ENCODE measurements around the gene CREB5. TPM values are rescaled to one million over a fixed set of nuclear protein-coding genes. Genes with fewer than 3 reads are reported as not detected.
A peak's percentile ranks its signal among the peaks of the same experiment; 100 is the strongest.

CREB5 gene
- polyA plus RNA-seq, 1 donor from 2014 or later: 1.3 TPM

DNA sequence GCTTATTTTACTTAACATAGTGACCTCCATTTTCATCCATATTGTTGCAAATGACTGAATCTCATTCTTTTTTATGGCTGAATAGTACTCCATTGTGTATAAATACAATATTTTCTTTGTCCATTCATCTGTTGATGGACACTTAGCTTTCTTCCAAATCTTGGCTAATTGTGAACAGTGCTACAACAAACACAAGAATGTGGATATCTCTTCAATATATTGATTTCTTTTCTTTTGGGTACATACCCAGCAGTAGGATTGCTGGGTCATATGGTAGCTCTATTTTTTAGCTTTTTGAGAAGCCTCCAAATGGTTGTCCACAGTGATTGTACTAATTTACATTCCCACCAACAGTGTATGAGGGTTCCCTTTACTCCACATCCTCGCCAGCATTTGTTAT lies 58.0 kb downstream of the CREB5 start:
- H3K27me3 Mint-ChIP-seq: peaks cover 11% of the 10 kb centered on the region
- no peak overlapping the region for H3K4me3 Mint-ChIP-seq
- no peaks in the 10 kb centered on the region for H3K36me3 Mint-ChIP-seq
- H3K4me1 Mint-ChIP-seq: no peaks in the 10 kb centered on the region
- peaks cover 0 to 5% (median 2%) of the 10 kb centered on the region in 3 donors for H3K9me3 Mint-ChIP-seq
- no peak overlapping the region for H3K27ac Mint-ChIP-seq

DNA sequence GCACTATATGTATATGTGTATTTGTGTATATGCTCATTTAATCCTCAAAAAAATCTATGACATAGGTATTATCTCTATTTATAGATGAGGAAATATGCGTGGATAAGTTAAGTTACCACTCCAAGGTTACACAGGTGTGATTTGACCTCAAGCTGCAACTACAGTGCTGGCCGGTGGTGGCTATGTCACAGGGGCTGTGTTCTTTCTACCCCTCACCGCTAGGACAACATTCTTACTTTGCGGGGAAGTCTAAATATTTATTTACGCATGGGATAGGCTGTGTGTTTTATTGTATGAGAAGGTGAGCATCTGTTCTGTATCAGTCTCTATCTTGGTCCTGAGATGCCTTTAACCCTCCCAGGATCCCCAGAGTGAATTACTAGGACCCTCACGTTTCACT lies 60.0 kb downstream of the CREB5 start:
- Mint-ChIP-seq H3K9me3 (peaks cover 0 to 5% (median 2%) of the 10 kb centered on the region in 3 donors), H3K27ac (no peak overlapping the region), H3K4me1 (no peaks in the 10 kb centered on the region), H3K4me3 (no peak overlapping the region), H3K36me3 (peaks cover 1% of the 10 kb centered on the region), H3K27me3 (peaks cover 11% of the 10 kb centered on the region)

DNA sequence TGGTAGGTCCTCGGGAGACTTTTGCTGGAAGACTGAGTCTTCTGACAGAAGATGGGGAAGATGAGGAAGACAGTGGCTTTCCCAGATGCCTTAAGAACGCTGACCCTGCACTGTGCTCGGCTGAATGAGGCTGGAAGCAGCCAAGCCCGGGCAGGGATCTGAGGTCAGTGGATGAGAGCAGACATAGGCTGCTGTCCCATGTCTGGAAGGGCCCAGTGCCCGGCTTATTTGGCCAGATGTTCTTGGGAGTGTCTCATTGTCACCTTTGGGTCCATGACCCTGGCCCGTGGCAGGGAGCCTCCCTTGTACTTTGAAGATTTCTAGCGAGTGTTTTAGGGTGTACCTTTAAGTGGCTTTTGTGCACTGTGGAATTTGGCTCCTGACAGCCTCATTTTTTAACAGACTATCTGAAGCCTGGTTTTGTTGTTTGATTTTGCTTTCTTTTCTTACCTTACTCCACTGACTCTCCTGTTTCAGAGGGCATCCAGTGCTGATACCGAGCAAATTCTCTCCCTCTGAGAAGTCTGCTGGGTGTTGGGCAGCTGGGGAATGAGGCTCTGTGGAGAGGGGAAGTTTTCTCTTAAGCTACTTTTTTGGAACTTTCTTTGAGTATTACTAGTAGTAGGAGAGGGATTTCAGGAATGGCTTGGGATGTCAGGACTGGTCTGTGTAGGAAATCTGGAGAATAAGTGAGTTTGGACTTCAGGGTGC lies 61.4 kb downstream of the CREB5 start:
- Mint-ChIP-seq H3K4me1 (no peaks in the 10 kb centered on the region), H3K27ac (no peak overlapping the region), H3K4me3 (no peak overlapping the region), H3K27me3 (peaks cover 8% of the 10 kb centered on the region), H3K9me3 (peaks cover 0 to 5% (median 2%) of the 10 kb centered on the region in 3 donors), H3K36me3 (peaks cover 1% of the 10 kb centered on the region)

DNA sequence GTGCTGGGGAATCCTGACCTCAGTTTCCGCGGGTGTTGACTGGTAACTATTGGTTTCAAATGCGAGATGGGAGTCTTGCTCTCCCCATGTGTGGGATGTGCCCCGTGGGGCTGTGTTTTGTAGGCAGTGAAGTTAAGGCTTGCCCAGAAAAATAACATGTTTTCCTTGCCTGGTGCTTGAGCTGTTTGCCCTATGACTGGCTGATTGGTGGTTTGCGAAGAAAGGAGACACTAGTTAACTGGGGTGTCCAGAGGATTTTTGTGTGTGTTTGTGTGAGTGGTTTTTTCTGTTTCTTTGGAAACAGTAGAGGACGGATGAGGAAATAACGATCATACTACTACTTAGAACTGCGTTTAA lies 61.9 kb downstream of the CREB5 start:
- no peak overlapping the region for H3K4me3 Mint-ChIP-seq
- peaks cover 3% of the 10 kb centered on the region for H3K36me3 Mint-ChIP-seq
- peaks cover 0 to 5% (median 2%) of the 10 kb centered on the region in 3 donors for H3K9me3 Mint-ChIP-seq
- peaks cover 0 to 1% (median 0%) of the 10 kb centered on the region in 3 donors for H3K4me1 Mint-ChIP-seq
- peaks cover 8% of the 10 kb centered on the region for H3K27me3 Mint-ChIP-seq
- H3K27ac Mint-ChIP-seq: no peak overlapping the region

DNA sequence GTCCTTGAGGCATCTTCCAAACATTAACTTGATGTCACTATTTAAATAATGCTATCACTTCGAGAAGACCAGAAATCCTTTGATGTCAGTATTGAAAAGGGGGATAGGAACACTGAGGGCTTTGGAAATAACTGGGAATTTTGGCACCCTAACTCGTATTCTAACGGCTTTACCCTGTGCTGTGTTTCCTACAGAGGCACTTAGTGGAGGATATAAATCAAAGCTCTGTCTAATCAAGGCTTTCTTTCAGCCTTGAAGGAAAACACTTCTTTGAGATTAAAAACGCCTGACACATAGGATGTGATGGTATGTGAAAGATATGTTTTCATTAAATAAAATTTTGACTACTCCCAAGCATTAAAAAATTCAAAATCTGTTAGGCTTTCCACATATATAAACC lies 62.3 kb downstream of the CREB5 start:
- peaks cover 3% of the 10 kb centered on the region for H3K36me3 Mint-ChIP-seq
- H3K4me1 Mint-ChIP-seq: peaks cover 0 to 1% (median 0%) of the 10 kb centered on the region in 3 donors
- peaks cover 10% of the 10 kb centered on the region for H3K27me3 Mint-ChIP-seq
- no peak overlapping the region for H3K4me3 Mint-ChIP-seq
- H3K27ac Mint-ChIP-seq: no peak overlapping the region
- peaks cover 0 to 5% (median 2%) of the 10 kb centered on the region in 3 donors for H3K9me3 Mint-ChIP-seq

DNA sequence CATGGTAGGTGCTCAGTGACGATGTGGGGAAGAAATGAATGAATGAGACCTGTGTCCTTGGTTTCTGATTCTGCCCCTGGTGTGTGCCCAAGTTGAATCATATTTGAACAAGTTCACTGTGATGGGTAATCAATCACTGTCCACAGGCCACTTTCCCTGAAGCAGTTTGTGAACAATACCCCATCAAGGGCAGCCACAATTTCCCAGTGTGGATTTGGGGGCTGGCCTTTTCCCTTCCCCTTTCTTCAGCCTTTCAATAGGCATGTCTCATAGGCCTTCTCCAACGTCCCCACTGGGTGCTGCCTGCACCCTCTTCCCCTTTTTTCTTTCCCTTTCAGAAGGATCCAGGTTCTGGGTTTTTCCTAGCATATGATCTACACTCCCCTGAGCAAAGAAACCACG lies 64.7 kb downstream of the CREB5 start:
- Mint-ChIP-seq H3K4me3 (no peak overlapping the region), H3K9me3 (peaks cover 0 to 2% (median 0%) of the 10 kb centered on the region in 3 donors), H3K36me3 (peaks cover 3% of the 10 kb centered on the region), H3K27ac (no peak overlapping the region), H3K27me3 (peaks cover 9% of the 10 kb centered on the region), H3K4me1 (peaks cover 4 to 5% (median 5%) of the 10 kb centered on the region in 3 donors)

DNA sequence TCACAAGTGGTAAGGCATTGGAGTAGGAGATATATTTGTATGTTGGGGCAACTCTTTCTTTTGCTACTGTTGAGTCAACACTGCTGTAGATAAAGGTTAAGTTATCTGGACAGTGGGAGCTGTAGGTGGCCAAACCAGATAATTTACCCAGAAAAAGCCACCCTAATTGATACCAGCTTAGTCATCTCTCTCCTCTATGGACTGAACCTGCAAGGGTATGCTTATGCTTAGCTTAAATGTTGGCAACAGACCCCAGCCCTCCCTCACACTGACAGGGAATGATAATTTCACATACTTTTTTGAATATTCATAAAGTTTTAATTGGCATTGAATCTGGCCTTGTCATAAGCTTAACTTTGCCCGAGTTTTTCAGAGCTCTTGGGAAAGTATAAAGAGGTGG lies 66.3 kb downstream of the CREB5 start:
- Mint-ChIP-seq H3K9me3 (peaks cover 0 to 2% (median 0%) of the 10 kb centered on the region in 3 donors), H3K4me1 (peaks cover 5% of the 10 kb centered on the region in 3 donors), H3K27me3 (peaks cover 11% of the 10 kb centered on the region), H3K36me3 (peaks cover 3% of the 10 kb centered on the region), H3K27ac (no peak overlapping the region), H3K4me3 (no peak overlapping the region)

DNA sequence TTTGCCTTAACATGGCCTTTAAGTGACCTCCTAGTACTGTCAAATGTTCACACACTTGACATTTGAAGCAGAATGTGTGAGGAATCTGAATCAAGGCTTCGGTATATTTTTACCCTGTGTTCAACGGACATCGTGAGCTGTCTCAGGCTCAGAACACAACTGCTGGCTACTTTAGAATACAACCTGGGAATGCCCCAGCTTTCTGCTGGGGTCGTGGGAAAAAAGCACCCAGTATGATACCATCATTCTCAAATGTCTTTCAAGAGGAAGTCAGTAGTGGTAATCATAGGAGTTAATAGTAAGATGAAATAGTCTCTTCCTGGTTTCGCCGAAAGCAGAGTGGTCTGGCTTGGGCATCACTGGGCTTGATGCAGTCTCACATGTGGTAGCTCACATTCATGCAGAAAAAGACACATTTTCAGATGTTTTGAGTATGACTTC lies 67.2 kb downstream of the CREB5 start:
- Mint-ChIP-seq H3K27ac (no peak overlapping the region), H3K4me1 (peaks cover 5% of the 10 kb centered on the region in 3 donors), H3K9me3 (no peaks in the 10 kb centered on the region), H3K4me3 (no peak overlapping the region), H3K27me3 (peaks cover 4% of the 10 kb centered on the region), H3K36me3 (peaks cover 3% of the 10 kb centered on the region)

DNA sequence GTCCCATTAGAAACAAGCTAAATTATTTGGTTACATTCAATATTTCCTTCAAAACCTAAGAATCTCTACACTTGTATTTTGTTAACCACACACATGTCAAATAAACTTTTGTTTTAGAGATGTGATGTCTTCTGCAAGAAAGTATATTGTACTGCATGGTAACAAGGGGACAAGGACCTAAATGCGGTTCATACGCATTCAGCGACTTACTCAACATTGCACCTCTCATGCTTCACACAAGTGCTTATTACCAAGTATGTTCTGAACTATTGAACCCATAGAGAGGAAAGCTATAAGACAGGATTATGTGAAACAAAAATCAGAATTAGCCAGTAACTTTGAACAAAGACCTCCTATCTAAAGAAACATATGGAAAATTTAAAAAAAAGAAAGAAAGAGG lies 68.3 kb downstream of the CREB5 start:
- H3K9me3 Mint-ChIP-seq: no peaks in the 10 kb centered on the region
- peaks cover 4% of the 10 kb centered on the region for H3K27me3 Mint-ChIP-seq
- no peak overlapping the region for H3K4me3 Mint-ChIP-seq
- peaks cover 3% of the 10 kb centered on the region for H3K36me3 Mint-ChIP-seq
- H3K27ac Mint-ChIP-seq: no peak overlapping the region
- peaks cover 5% of the 10 kb centered on the region in 3 donors for H3K4me1 Mint-ChIP-seq

DNA sequence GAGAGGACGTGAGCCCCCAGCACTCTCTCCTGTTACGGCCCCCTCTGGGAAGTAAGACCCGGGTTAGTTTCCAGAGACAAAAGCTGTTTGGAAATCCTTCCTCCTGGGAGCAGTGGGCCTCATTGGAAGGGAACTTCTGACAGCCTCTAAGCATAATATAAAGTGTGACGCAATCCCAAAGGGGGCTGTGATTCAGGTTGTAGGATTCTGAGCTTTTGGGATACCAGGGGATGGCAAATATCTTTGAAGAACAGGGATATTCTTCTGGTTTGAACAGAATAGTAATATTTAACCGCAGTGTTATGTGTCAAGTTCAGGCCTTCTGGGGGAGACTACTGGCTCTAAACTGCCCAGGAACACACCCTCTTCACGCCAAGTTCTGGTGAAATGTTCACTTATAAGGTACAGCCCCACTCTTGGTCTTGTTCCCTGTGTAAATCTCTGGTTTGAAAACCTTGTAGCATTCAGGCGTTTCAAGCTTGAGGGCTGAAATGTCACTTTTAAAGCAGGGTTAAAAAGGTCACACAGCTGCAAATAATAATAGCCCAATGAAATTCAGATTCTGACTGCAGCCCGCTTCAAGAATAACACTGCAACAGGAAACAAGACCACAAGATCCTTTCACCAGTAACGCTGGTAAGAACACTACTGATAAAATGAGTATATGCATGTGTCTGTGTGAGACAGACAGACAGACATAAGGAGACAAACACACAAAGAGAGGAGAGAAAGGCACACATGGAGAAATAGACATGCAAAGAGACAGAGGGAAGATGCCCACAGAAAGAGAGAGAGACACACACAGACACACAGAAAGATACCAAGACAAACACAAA lies 69.0 kb downstream of the CREB5 start:
- Mint-ChIP-seq H3K9me3 (no peaks in the 10 kb centered on the region), H3K4me1 (peaks cover 5% of the 10 kb centered on the region in 3 donors), H3K27me3 (peaks cover 4% of the 10 kb centered on the region), H3K27ac (no peak overlapping the region), H3K36me3 (peaks cover 3% of the 10 kb centered on the region), H3K4me3 (no peak overlapping the region)

DNA sequence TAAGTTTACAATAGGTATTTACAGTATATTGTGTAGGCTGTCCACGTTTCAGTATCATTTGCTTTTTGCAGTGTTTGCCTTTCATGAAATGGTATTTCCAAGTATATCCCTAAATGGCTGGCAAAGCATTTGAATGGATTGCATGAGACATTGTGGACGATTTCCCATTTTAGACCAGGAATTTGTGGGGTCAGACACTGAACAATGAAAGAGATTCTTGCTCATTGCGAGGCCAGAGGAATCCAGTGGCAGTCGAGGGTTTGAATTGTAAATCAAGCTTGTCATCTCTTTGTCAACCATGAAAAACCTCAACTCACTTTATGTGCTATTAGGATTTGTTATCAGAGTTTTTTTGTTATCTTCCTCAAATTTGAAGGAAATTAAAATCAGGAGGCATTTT lies 70.8 kb downstream of the CREB5 start:
- H3K9me3 Mint-ChIP-seq: no peaks in the 10 kb centered on the region
- H3K36me3 Mint-ChIP-seq: peaks cover 1% of the 10 kb centered on the region
- no peak overlapping the region for H3K4me3 Mint-ChIP-seq
- peaks cover 4% of the 10 kb centered on the region for H3K27me3 Mint-ChIP-seq
- H3K4me1 Mint-ChIP-seq: peaks cover 5% of the 10 kb centered on the region in 3 donors
- H3K27ac Mint-ChIP-seq: no peak overlapping the region

DNA sequence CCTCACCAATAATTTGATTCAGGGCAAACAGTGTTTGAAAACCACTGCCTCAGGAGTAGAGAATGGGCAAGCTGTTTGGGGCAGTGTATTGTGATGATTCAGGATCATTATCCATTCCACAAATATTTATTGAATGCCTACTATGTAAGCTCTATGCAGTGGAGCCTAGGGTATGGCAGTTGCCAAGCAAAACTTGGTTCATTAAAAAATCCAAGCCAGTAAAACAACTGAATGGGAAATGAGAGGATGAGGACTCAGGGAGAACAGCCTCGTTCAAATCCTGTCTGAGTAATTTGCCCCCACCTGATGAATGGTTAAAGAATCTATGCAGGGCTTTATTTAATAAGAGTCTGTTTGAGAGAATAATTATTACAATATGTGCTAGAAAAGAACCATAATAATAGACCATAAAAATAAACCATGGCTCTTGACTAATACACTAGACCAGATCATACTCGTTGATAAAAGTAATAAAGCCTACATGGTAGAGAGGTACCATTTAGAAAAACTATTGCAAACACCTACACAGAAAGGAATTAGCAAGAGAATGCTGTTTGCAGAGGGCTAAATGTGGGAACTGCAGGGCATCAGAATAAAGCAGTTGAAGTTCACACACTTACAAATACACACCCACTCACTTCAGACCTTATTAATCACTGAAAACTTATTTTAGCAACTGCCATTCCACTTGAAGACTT lies 71.7 kb downstream of the CREB5 start:
- H3K4me3 Mint-ChIP-seq: no peak overlapping the region
- H3K9me3 Mint-ChIP-seq: no peaks in the 10 kb centered on the region
- peaks cover 4% of the 10 kb centered on the region for H3K27me3 Mint-ChIP-seq
- no peak overlapping the region for H3K27ac Mint-ChIP-seq
- no peaks in the 10 kb centered on the region for H3K36me3 Mint-ChIP-seq
- H3K4me1 Mint-ChIP-seq: peaks cover 4 to 7% (median 5%) of the 10 kb centered on the region in 3 donors

DNA sequence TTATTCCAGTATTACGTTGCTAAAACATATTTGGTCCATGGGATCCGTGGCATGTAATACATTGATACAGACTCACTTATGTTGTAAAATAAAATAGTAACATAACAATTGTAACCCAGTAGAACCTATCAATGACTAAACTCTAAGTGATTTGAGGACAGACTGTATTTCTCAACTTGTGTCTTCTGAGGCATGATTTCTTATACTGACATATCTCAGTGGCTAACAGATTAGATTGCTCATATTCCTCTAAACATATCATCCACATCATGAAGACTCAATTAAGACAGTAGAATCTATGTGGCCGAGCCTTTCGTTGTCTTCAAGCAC lies 72.3 kb downstream of the CREB5 start:
- no peaks in the 10 kb centered on the region for H3K36me3 Mint-ChIP-seq
- H3K4me1 Mint-ChIP-seq: peaks cover 4 to 7% (median 5%) of the 10 kb centered on the region in 3 donors
- no peaks in the 10 kb centered on the region for H3K9me3 Mint-ChIP-seq
- H3K27ac Mint-ChIP-seq: peak overlapping the region in 1 of 3 donors; percentile 3
- H3K27me3 Mint-ChIP-seq: peaks cover 3% of the 10 kb centered on the region
- H3K4me3 Mint-ChIP-seq: no peak overlapping the region

DNA sequence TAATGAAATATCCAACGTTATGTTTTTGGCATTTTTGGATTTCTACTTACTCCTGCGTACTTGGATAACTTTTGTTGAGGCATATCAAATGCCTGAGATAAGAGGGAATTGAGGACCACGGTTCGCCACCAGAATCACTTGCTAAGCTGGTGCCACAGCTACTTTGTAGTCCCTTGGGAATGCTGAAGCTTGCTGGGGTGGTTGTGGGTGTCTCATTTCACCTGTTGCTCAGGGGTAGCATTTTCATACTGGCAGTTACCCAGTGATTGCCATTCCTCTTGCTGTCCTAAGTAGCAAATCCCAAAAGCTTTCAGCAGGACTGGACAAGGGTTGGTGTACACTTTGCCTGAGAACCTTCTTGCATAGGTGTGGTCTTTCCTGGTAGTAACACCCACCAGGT lies 75.2 kb downstream of the CREB5 start:
- Mint-ChIP-seq H3K4me3 (no peak overlapping the region), H3K36me3 (peaks cover 2% of the 10 kb centered on the region), H3K9me3 (no peaks in the 10 kb centered on the region), H3K27ac (no peak overlapping the region), H3K27me3 (no peaks in the 10 kb centered on the region), H3K4me1 (peaks cover 0 to 4% (median 3%) of the 10 kb centered on the region in 3 donors)
